Measurements from ENCODE around the gene PTPRN2. TPM values are rescaled to one million over a fixed set of nuclear protein-coding genes. Genes with fewer than 3 reads are reported as not detected.
A peak's percentile ranks its signal among the peaks of the same experiment; 100 is the strongest.

Gene PTPRN2
- total RNA-seq, 1 donor from 2014 or later = 32.2 TPM

DNA sequence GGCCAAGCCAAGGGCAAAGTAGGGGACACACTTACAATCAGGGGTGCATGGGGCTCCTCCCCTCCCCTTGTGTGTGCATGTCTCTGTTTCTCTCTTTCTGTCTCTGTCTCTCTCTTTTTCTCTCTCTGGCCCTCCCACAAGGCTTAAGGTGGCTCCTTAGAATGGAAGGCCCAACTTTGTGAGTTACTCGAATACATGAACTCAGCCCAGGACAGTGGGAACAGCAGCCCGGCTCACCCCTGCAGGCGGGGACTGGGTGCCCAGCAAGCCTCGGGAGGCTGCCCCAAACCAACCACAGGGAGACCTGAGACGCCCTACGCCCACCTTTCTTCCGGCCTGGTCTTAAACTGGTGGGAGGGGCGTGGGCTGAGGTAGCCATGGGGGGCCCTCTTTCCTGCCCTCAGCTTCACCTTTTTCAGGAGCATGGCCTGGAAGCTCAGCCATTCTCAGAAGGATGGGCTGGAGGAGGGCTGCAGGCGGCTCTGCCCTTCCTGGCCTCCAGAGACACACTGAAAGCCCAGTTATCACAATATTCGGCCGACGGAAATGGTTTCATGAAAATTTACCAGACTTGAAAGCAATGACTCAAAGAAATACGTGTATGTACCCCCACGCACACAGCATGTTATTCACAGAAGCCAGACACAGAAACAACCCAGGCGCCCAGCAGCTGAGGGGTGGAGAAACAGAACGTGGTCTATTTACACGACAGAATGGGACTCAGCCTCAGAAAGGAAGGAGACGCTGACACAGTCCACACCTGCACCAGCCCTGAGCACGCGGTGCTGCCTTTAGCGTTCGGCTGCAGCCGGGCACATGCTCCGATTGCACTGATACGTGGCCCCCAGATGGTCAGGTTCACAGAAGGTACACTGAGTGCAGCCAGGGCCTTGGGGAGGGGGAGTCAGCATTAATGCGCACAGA lies 229.5 kb downstream of the PTPRN2 start:
- TF ChIP-seq, protein P1, sequence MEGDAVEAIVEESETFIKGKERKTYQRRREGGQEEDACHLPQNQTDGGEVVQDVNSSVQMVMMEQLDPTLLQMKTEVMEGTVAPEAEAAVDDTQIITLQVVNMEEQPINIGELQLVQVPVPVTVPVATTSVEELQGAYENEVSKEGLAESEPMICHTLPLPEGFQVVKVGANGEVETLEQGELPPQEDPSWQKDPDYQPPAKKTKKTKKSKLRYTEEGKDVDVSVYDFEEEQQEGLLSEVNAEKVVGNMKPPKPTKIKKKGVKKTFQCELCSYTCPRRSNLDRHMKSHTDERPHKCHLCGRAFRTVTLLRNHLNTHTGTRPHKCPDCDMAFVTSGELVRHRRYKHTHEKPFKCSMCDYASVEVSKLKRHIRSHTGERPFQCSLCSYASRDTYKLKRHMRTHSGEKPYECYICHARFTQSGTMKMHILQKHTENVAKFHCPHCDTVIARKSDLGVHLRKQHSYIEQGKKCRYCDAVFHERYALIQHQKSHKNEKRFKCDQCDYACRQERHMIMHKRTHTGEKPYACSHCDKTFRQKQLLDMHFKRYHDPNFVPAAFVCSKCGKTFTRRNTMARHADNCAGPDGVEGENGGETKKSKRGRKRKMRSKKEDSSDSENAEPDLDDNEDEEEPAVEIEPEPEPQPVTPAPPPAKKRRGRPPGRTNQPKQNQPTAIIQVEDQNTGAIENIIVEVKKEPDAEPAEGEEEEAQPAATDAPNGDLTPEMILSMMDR (conservative IDR thresholded peaks at IDR 0.05) = no peak
- Mint-ChIP-seq H3K27me3 (ENCODE audit: low read depth) (peaks cover 45% of the 10 kb centered on the region), H3K4me1 (no peaks in the 10 kb centered on the region), H3K27ac (ENCODE audit: unreplicated experiment) (no peak overlapping the region), H3K9me3 (no peaks in the 10 kb centered on the region), H3K36me3 (ENCODE audit: low read depth) (no peaks in the 10 kb centered on the region), H3K4me3 (no peak overlapping the region)
- DNase-seq (ENCODE audit: low read depth, low spot score) = no peak

DNA sequence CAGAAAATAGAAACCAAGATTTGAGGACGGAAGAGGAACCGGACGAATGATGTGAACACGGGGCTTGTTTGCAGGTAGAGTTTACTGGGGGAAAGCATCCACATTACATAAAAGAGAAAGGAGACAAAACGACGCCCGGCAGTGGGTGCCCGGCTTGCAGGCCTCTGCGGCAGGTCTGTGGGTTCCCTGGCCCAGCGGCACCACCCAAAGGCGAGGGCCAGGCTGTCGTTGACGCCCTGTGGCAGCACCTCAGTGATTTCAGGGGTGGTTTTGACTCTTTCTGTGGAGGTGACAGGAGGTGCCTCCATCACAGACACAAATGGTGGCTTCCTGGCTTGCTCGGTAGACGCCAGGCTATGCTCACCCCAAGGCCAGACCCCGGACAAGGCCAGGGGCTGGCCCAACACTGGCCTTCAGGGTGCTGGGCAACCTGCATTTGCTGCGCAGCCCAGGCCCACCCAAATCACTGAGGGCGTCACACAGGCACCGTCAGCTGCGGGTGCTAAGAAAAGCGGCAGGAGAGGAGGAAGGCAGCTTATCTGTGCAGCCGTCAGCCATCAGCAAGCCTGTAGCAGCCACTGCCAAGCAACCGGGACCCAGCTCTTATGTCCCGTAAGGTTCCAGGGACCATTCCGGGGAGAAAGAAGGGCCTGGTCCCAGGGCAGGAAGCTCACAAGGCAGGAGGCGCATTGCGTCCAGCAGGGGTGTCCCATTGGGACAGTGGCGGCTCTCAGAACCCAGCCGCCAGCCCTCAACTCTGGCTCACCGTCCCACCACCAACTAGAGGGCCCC lies 230.3 kb downstream of the PTPRN2 start:
- Mint-ChIP-seq H3K27me3 (ENCODE audit: low read depth) (peaks cover 47% of the 10 kb centered on the region), H3K4me1 (no peaks in the 10 kb centered on the region), H3K9me3 (no peaks in the 10 kb centered on the region), H3K36me3 (ENCODE audit: low read depth) (no peaks in the 10 kb centered on the region), H3K4me3 (no peak overlapping the region), H3K27ac (ENCODE audit: unreplicated experiment) (no peak overlapping the region)
- TF ChIP-seq, protein P1 (conservative IDR thresholded peaks at IDR 0.05) = no peak
- DNase-seq (ENCODE audit: low read depth, low spot score) = no peak

DNA sequence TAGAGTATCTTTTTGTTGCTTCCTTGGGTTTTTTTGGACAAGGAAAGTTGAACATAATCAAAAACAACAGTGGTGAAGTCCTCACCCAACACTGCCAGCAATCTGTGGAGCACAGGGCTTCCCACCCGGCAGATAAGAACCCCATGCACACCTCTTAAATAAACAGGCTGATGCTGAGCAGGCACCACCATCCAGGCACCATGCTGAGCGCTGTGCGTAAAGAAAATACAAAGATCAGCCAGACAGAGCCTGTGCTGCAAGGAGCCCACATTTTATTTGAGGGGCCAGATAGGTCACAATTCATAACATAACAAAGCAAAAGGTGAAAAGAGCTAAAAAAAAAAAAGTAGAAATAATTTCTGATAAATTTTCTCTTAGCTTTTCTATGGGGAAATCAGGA lies 231.2 kb downstream of the PTPRN2 start:
- Mint-ChIP-seq H3K4me3 (no peak overlapping the region), H3K27ac (ENCODE audit: unreplicated experiment) (no peak overlapping the region), H3K27me3 (ENCODE audit: low read depth) (peaks cover 46% of the 10 kb centered on the region), H3K4me1 (no peaks in the 10 kb centered on the region), H3K9me3 (no peaks in the 10 kb centered on the region), H3K36me3 (ENCODE audit: low read depth) (no peaks in the 10 kb centered on the region)
- TF ChIP-seq, protein P1 (conservative IDR thresholded peaks at IDR 0.05) = no peak
- DNase-seq (ENCODE audit: low read depth, low spot score) = no peak

DNA sequence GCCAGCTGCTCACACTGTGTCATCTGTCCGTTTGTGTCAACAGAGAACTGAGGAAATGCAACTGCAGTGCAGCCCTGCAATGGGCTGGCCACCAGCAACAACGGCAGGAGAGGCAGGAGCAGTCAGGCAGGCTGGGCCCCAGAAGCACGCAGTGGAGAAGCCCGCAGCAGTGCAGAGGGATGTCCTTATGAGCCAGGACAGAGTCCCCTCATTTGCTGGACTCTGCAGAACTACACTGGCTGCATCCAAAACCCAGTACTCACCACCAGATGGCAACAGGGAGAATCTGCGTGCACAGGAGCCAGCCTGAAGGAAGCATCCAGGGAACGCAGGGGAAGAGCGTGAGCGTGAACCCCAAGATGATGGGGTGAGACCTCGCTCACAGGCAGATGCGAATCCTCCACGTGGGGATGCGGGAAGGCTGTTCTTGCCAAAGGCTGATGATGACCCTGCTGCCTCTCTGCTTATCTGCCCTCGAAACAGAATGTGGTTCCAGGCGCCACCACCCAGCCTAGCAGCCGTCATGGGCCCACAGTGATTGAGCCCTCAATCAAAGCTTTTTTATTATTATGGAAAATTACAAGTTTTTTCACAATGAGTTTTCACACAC lies 232.1 kb downstream of the PTPRN2 start:
- H3K4me3 Mint-ChIP-seq = no peak overlapping the region
- H3K27me3 Mint-ChIP-seq (ENCODE audit: low read depth) = peaks cover 52% of the 10 kb centered on the region
- TF ChIP-seq, protein P1 (conservative IDR thresholded peaks at IDR 0.05) = peak; percentile 65
- H3K36me3 Mint-ChIP-seq (ENCODE audit: low read depth) = no peaks in the 10 kb centered on the region
- peak overlapping the region; percentile 57 for H3K27ac Mint-ChIP-seq (ENCODE audit: unreplicated experiment)
- H3K4me1 Mint-ChIP-seq = no peaks in the 10 kb centered on the region
- no peaks in the 10 kb centered on the region for H3K9me3 Mint-ChIP-seq
- DNase-seq (ENCODE audit: low read depth, low spot score) = peak; percentile 23

DNA sequence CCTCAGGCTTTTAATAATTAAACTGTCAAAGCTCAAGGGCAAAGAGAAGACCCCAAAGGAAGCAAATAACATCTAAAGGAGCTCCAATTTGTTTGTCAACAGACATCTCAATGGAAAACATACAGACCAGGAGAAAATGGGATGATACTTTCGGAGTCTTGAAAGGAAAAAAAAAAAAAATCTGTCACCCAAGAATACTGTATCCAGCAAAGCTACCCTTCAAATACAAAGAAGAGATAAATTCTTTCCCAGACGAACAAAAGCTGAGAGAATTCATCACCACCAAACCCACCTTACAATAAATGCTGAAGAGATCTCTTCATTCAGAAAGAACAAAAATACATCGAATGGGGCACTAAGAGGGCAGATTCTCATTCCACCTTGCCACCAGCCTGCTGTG lies 232.8 kb downstream of the PTPRN2 start:
- no peaks in the 10 kb centered on the region for H3K36me3 Mint-ChIP-seq (ENCODE audit: low read depth)
- no peak overlapping the region for H3K4me3 Mint-ChIP-seq
- H3K4me1 Mint-ChIP-seq = no peaks in the 10 kb centered on the region
- no peak overlapping the region for H3K27ac Mint-ChIP-seq (ENCODE audit: unreplicated experiment)
- H3K27me3 Mint-ChIP-seq (ENCODE audit: low read depth) = peaks cover 59% of the 10 kb centered on the region
- H3K9me3 Mint-ChIP-seq = no peaks in the 10 kb centered on the region
- TF ChIP-seq, protein P1 (conservative IDR thresholded peaks at IDR 0.05) = no peak
- DNase-seq (ENCODE audit: low read depth, low spot score) = no peak
